ENCODE data around the gene RFK.

GRCh38 chr9:76441551-76442322 lies 47.5 kb upstream of the RFK start:
- TF ChIP-seq CTCF (IDR thresholded peaks at IDR 0.05) (no peak), POLR2A (IDR thresholded peaks at IDR 0.05) (no peak), POLR2AphosphoS5 (IDR thresholded peaks at IDR 0.05) (no peak)

Measured in prostate gland (tissue), 2 donors.